K562 (cell line): ENCODE measurements around the gene RERE. TPM values are rescaled to one million over a fixed set of nuclear protein-coding genes. Genes with fewer than 3 reads are reported as not detected.

ENCODE experiments used
- C11orf30 ChIP-seq: fragments of 450-650 bp; IDR thresholded peaks from 2 replicates; pipeline ENCODE4 v1.6.1; 2016; ENCODE audit warnings: low read depth, mild to moderate bottlenecking
- CBFA2T3 ChIP-seq: fragments of 450-650 bp; IDR thresholded peaks from 2 replicates; pipeline ENCODE4 v1.6.1; 2017
- CXXC5 ChIP-seq: fragments of 250-450 bp; sonication (Bioruptor Pico); IDR thresholded peaks from 2 replicates; pipeline ENCODE4 v1.8.0; 2022; ENCODE audit warnings: inconsistent platforms, mild to moderate bottlenecking, moderate library complexity
- EP300 ChIP-seq: IDR thresholded peaks from 2 replicates; pipeline ENCODE4 v1.6.1; 2012; ENCODE audit warnings: low read length, improper control_type of control experiment
- KDM1A ChIP-seq, 2 experiments: fragments of 450-650 bp; IDR thresholded peaks; 2 replicates each; pipeline ENCODE4 v1.6.1; 2016; ENCODE audit warnings: mild to moderate bottlenecking in 2 of 2
- KLF10 ChIP-seq: fragments of 250-450 bp; sonication (Bioruptor Pico); IDR thresholded peaks from 2 replicates; pipeline ENCODE4 v1.6.1; 2021; ENCODE audit warnings: matching md5 sums
- MEF2A ChIP-seq: IDR thresholded peaks from 2 replicates; pipeline ENCODE4 v1.6.1; 2011; ENCODE audit warnings: low read depth, mild to moderate bottlenecking, low read length, moderate library complexity; ENCODE audit not compliant: control insufficient read depth
- MEIS2 ChIP-seq: fragments of 450-650 bp; IDR thresholded peaks from 2 replicates; pipeline ENCODE4 v1.6.1; 2014; ENCODE audit warnings: mild to moderate bottlenecking; ENCODE audit not compliant: partially characterized antibody
- MNT ChIP-seq, 2 experiments: fragments of 450-650 bp; conservative IDR thresholded peaks; 2 replicates each; pipeline ENCODE4 v1.6.1; 2017; ENCODE audit warnings: mild to moderate bottlenecking in 2 of 2, moderate library complexity in 2 of 2
- NBN ChIP-seq: fragments of 450-650 bp; IDR thresholded peaks from 2 replicates; pipeline ENCODE4 v1.6.1; 2016; ENCODE audit warnings: low read depth, mild to moderate bottlenecking
- NFE2 ChIP-seq: IDR thresholded peaks from 2 replicates; pipeline ENCODE4 v1.6.1; 2014; ENCODE audit warnings: antibody characterized with exemption, low read depth
- NFIC ChIP-seq: fragments of 450-650 bp; IDR thresholded peaks from 2 replicates; pipeline ENCODE4 v1.6.1; 2017; ENCODE audit warnings: mild to moderate bottlenecking, inconsistent platforms
- PRPF4 ChIP-seq: fragments of 200-400 bp; formaldehyde crosslinking; IDR thresholded peaks from one replicate; pipeline ENCODE4 v1.6.1; 2017; ENCODE audit warnings: low read length, low read depth, mild to moderate bottlenecking; ENCODE audit not compliant: insufficient read depth, poor library complexity, severe bottlenecking
- SETDB1 ChIP-seq: IDR thresholded peaks from one replicate; pipeline ENCODE4 v1.6.1; 2012; ENCODE audit warnings: low read length, control low read depth, inconsistent platforms
- SMARCA4 ChIP-seq: fragments of 450-650 bp; IDR thresholded peaks from 2 replicates; pipeline ENCODE4 v1.6.1; 2016
- STAT6 ChIP-seq: sonication (generic); formaldehyde crosslinking; IDR thresholded peaks from 2 replicates; pipeline ENCODE4 v1.8.1; 2023; ENCODE audit warnings: mild to moderate bottlenecking, missing genetic modification reagents
- TBL1XR1 ChIP-seq, 2 experiments: IDR thresholded peaks; 2 replicates each; pipeline ENCODE4 v1.6.1; 2012; ENCODE audit warnings: improper control_type of control experiment in 2 of 2, low read length in 2 of 2, mild to moderate bottlenecking in 1 of 2
- TCF15 ChIP-seq: fragments of 250-450 bp; sonication (Bioruptor Pico); IDR thresholded peaks from 2 replicates; pipeline ENCODE4 v1.8.0; 2022; ENCODE audit warnings: moderate library complexity, mild to moderate bottlenecking, inconsistent platforms
- ZBTB26 ChIP-seq: fragments of 450-650 bp; formaldehyde crosslinking; IDR thresholded peaks from 2 replicates; pipeline ENCODE4 v1.4.0; 2022; ENCODE audit warnings: missing genetic modification characterization
- ZFP1 ChIP-seq: fragments of 450-650 bp; formaldehyde crosslinking; IDR thresholded peaks from 2 replicates; pipeline ENCODE4 v1.4.0; 2020; ENCODE audit warnings: mild to moderate bottlenecking, mixed read lengths
- ZNF232 ChIP-seq: sonication (generic); formaldehyde crosslinking; IDR thresholded peaks from 2 replicates; pipeline ENCODE4 v1.8.0; 2022; ENCODE audit warnings: mild to moderate bottlenecking, missing genetic modification reagents
- ZNF239 ChIP-seq: fragments of 250-450 bp; sonication (Bioruptor Pico); IDR thresholded peaks from 2 replicates; pipeline ENCODE4 v1.4.0; 2020; ENCODE audit warnings: mild to moderate bottlenecking
- ZNF347 ChIP-seq: fragments of 450-650 bp; formaldehyde crosslinking; IDR thresholded peaks from 2 replicates; pipeline ENCODE4 v1.4.0; 2020; ENCODE audit warnings: low read depth, mild to moderate bottlenecking, moderate library complexity
- ZNF507 ChIP-seq: conservative IDR thresholded peaks from 2 replicates; pipeline ENCODE4 v1.6.1; 2017; ENCODE audit warnings: missing genetic modification characterization, missing compliant biosample characterization
- ZNF583 ChIP-seq: fragments of 250-450 bp; sonication (Bioruptor Pico); IDR thresholded peaks from 2 replicates; pipeline ENCODE4 v1.4.0; 2020
- ZNF717 ChIP-seq: fragments of 250-450 bp; sonication (Bioruptor Pico); IDR thresholded peaks from 2 replicates; pipeline ENCODE4 v1.5.0; 2021
- polyA plus RNA-seq, 8 experiments: library from polyadenylated mRNA; depleted of rRNA in 4 of 8; stranded (reverse) in 5 of 8; unstranded in 3 of 8; fragments of >200 nt; fragmentation: Nextera tagmentation in 2 of 8; fragmentation: Illumina TruSeq in 1 of 8; extraction: Ambion mirVana in 2 of 8; extraction: Trizol in 1 of 8; gene quantifications; 2 replicates each; pipeline versions ENCODE4 v1.2.1 to v1.2.3, GENCODE V29; 2011 to 2014; ENCODE audit warnings: inconsistent platforms in 1 of 8, missing spikeins in 1 of 8
- total RNA-seq, 7 experiments: library from RNA; depleted of rRNA in 6 of 7; stranded (reverse); fragments of >200 nt in 6 of 7; fragmentation: Illumina TruSeq in 2 of 7; extraction: Trizol in 2 of 7; gene quantifications; 2 replicates each; pipeline versions ENCODE4 v1.2.1 to v1.2.3, GENCODE V29; 2011 to 2021; ENCODE audit warnings: low replicate concordance in 1 of 7

The RERE gene
- total and polyA plus RNA-seq, 9 of the 15 experiments (the other 6 are each of a cell fraction or from before 2014, with no cell fraction given): 3.0 to 51.5 (median 13.4) TPM

- peak; percentile 79 to 95 for TF ChIP-seq MNT (conservative IDR thresholded peaks at IDR 0.05)
- TF ChIP-seq CBFA2T3: peak; percentile 95
- TF ChIP-seq ZNF717 (CRISPR knock-in tag): no peak
- TF ChIP-seq CXXC5: peak; percentile 48
- no peak for TF ChIP-seq ZBTB26 (CRISPR knock-in tag)
- 0 out of 2 replicates have a peak, but pooled peaks have one; percentile 34 for TF ChIP-seq ZFP1 (CRISPR knock-in tag)
- TF ChIP-seq ZNF347: no peak
- peak in 1 of 2 experiments; percentile 95; a peak in 2 of 4 replicates for TF ChIP-seq TBL1XR1 (IDR thresholded peaks at IDR 0.05; ENCODE audit: low read length in 2 of 2)
- TF ChIP-seq EP300: peak; percentile 91
- no peak for TF ChIP-seq PRPF4
- 0 out of 2 replicates have a peak, but pooled peaks have one; percentile 17 for TF ChIP-seq C11orf30
- TF ChIP-seq ZNF507: no peak
- no peak for TF ChIP-seq SETDB1
- peak; percentile 1; the same call in 1 of the 2 replicates for TF ChIP-seq MEF2A
- TF ChIP-seq KLF10 (CRISPR knock-in tag): no peak
- peak; percentile 95 for TF ChIP-seq MEIS2
- no peak for TF ChIP-seq TCF15 (CRISPR knock-in tag)
- TF ChIP-seq NFE2: no peak
- TF ChIP-seq NFIC: peak; percentile 68
- no peak for TF ChIP-seq ZNF583 (CRISPR knock-in tag)
- TF ChIP-seq NBN: peak; percentile 71
- no peak for TF ChIP-seq ZNF232
- TF ChIP-seq STAT6: no peak
- TF ChIP-seq KDM1A (IDR thresholded peaks at IDR 0.05): peak; percentile 94 to 96
- TF ChIP-seq ZNF239 (CRISPR knock-in tag): 0 out of 2 replicates have a peak, but pooled peaks have one; percentile 30
- TF ChIP-seq SMARCA4: peak; percentile 93
Measured at GRCh38 chr1:8388732-8389562, 428.5 kb downstream of the RERE start (continued).
